H1 (cell line): Measurements from ENCODE around the gene MTPN. TPM values are rescaled to one million over a fixed set of nuclear protein-coding genes. Genes with fewer than 3 reads are reported as not detected.

Experiments
- RAD21 ChIP-seq, 2 experiments: IDR thresholded peaks in 1 of 2; conservative IDR thresholded peaks in 1 of 2; 2 replicates each; pipeline ENCODE4 v1.6.1; 2011; ENCODE audit warnings: low read depth in 2 of 2, low read length in 2 of 2, improper control_type of control experiment in 1 of 2, inconsistent platforms in 1 of 2, mild to moderate bottlenecking in 1 of 2, moderate library complexity in 1 of 2
- polyA plus RNA-seq, 7 experiments: library from polyadenylated mRNA; depleted of rRNA in 3 of 7; stranded (reverse) in 5 of 7; unstranded in 2 of 7; fragments of >200 nt in 5 of 7; fragments of 200-250 nt in 2 of 7; gene quantifications; 1 replicate in 5 of 7; 2 replicates in 1 of 7; 4 replicates in 1 of 7; pipeline versions ENCODE4 v1.2.1 to v1.2.3, GENCODE V29; 2011 to 2013; ENCODE audit warnings: missing spikeins in 2 of 7, mixed read lengths in 2 of 7
- total RNA-seq: library from RNA; stranded (reverse); fragmentation: NEBNext Ultra II Directional; extraction: Animal tissue kit (Norgen Biotek cat#: 25700); gene quantifications from 2 replicates; pipeline ENCODE4 v1.2.1, GENCODE V29; 2021

The MTPN gene
- total and polyA plus RNA-seq, 2 of the 8 experiments (the other 6 are each of a cell fraction or from before 2014, with no cell fraction given), result 33.0 to 101 TPM

GRCh38 chr7:135950429-135950828 is 26.7 kb downstream of the MTPN start (continued):
- TF ChIP-seq RAD21 (IDR thresholded peaks at IDR 0.05 in 1 of 2, conservative IDR thresholded peaks at IDR 0.05 in 1 of 2; ENCODE audit: low read depth in 2 of 2, low read length in 2 of 2), result no peak
- TF ChIP-seq, all 59 proteins: peak for 0
